SH-SY5Y (cell line): ENCODE data around the gene LAMTOR4.

Experiments
- GATA2 ChIP-seq: IDR thresholded peaks from 2 replicates; pipeline ENCODE4 v1.6.1; 2011; ENCODE audit warnings: mild to moderate bottlenecking, low read depth, low read length
- GATA3 ChIP-seq: IDR thresholded peaks from 2 replicates; pipeline ENCODE4 v1.6.1; 2011; ENCODE audit warnings: low read depth, mild to moderate bottlenecking, low read length, moderate library complexity

- no peak for TF ChIP-seq GATA3
- no peak for TF ChIP-seq GATA2
Observed at GRCh38 chr7:100137851-100138760, 10.6 kb upstream of the LAMTOR4 start.
